A673 (cell line): ENCODE results near the gene TDRKH.

Experiments
- CTCF ChIP-seq: fragments of 300-800, 200-600 bp; sonication (generic); conservative IDR thresholded peaks from 2 replicates; pipeline ENCODE4 v1.5.1; 2017; ENCODE audit warnings: low read depth, mild to moderate bottlenecking, antibody characterized with exemption, low read length, moderate library complexity, mixed read lengths
- EZH2 ChIP-seq: fragments of 200-600 bp; sonication (generic); IDR thresholded peaks from 2 replicates; pipeline ENCODE4 v1.6.1; 2017; ENCODE audit warnings: borderline replicate concordance, low read depth, mild to moderate bottlenecking, mixed read lengths, antibody characterized with exemption, low read length; ENCODE audit not compliant: poor library complexity, severe bottlenecking

DNA sequence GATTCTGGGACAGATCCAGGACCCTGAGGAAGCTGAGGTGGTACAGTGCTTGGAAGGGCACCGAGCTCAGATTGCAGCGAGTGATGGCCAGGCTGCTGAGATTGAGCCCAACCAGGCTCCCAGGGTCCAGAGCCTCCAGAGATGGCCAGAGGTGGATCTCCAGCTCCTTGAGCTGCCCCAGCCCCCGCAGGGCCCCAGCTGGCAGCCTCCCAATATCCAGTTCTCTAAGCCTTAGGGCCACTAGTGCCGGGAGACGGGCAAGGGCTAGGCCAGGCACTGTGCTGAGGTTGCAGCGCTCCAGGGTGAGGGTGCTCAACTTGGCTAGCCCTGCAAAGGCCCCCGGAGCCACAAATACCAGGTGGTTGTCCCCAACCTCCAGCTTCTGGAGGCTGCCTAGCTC, 11.5 kb upstream of the TDRKH start:
- TF ChIP-seq CTCF: no peak
- no peak for TF ChIP-seq EZH2
